Lung (tissue), 12 donors: ENCODE measurements around the gene SSRP1. TPM values are rescaled to one million over a fixed set of nuclear protein-coding genes. Genes with fewer than 3 reads are reported as not detected.

Experiments used
- ATAC-seq: fragments of 200-7000 bp; cut with Tn5 transposase; one replicate; pipeline ENCODE4 v1.9.1; 2020; ENCODE audit warnings: moderate number of reproducible peaks; ENCODE audit not compliant: insufficient read depth, low FRiP score
- DNase-seq, 3 donors: peaks; one replicate each; pipeline ENCODE4 v3.0.0-alpha.2; 2013 to 2017
- H3K27ac ChIP-seq, 2 donors: one replicate each; pipeline ENCODE4 v1.5.1; 2013; ENCODE audit warnings: mild to moderate bottlenecking in 2 of 2, moderate library complexity in 2 of 2, control low read depth in 1 of 2, inconsistent platforms in 1 of 2, low read depth in 1 of 2, low read length in 1 of 2
- H3K27me3 ChIP-seq, 3 donors: one replicate each; pipeline ENCODE4 v1.5.1; 2013; ENCODE audit warnings: low read length in 2 of 3; ENCODE audit not compliant: control insufficient read depth in 3 of 3, insufficient read depth in 3 of 3
- H3K36me3 ChIP-seq, 4 donors: one replicate each; pipeline ENCODE4 v1.5.1; 2013; ENCODE audit warnings: low read length in 4 of 4, mild to moderate bottlenecking in 1 of 4, moderate library complexity in 1 of 4; ENCODE audit not compliant: control insufficient read depth in 4 of 4, insufficient read depth in 4 of 4
- H3K4me1 ChIP-seq, 5 donors: one replicate each; pipeline ENCODE4 v1.5.1; 2013; ENCODE audit warnings: low read length in 5 of 5, mild to moderate bottlenecking in 2 of 5, moderate library complexity in 1 of 5; ENCODE audit not compliant: control insufficient read depth in 5 of 5, insufficient read depth in 5 of 5
- H3K4me3 ChIP-seq: one replicate; pipeline ENCODE4 v1.5.1; 2013; ENCODE audit warnings: mild to moderate bottlenecking, control low read depth, moderate library complexity
- H3K9ac ChIP-seq, 2 donors: one replicate each; pipeline ENCODE4 v1.5.1; 2013; ENCODE audit warnings: low read length in 2 of 2, control low read depth in 1 of 2; ENCODE audit not compliant: insufficient read depth in 1 of 2
- H3K9me3 ChIP-seq, 4 donors: one replicate each; pipeline ENCODE4 v1.5.1; 2013; ENCODE audit warnings: low read length in 3 of 4, mild to moderate bottlenecking in 1 of 4, moderate library complexity in 1 of 4; ENCODE audit not compliant: control insufficient read depth in 4 of 4, insufficient read depth in 3 of 4
- CTCF ChIP-seq: IDR thresholded peaks from 2 replicates; pipeline ENCODE4 v1.5.1; 2012; ENCODE audit warnings: mild to moderate bottlenecking; ENCODE audit errors: control extremely low read depth, extremely low read depth
- WGBS, 2 donors: extraction: QIAGEN DNeasy Blood & Tissue Kit; methylation state at CpG; one replicate each; pipeline ENCODE4 v1.1.7; 2013; 5-methylcytosine and 5-hydroxymethylcytosine counted together
- polyA plus RNA-seq, 2 donors: library from polyadenylated mRNA; stranded (reverse); fragments of 200-250 nt; gene quantifications; one replicate each; pipeline ENCODE4 v1.2.1, GENCODE V29; 2013
- total RNA-seq, 2 donors: library from RNA; depleted of rRNA in 1 of 2; stranded (reverse); fragments of >200 nt in 1 of 2; gene quantifications; one replicate each; pipeline ENCODE4 v1.2.1, GENCODE V29; 2014 to 2021
- donor health status: control.
- donor health status: control.
- donor health status: Bipolar disorder and iron deficiency.
- donor health status: healthy.
- donor health status: DM: yes; HTN: yes; CAD: no.

SSRP1 gene
- total and polyA plus RNA-seq, 4 donors = 37.1 to 76.9 (median 64.6) TPM

DNA sequence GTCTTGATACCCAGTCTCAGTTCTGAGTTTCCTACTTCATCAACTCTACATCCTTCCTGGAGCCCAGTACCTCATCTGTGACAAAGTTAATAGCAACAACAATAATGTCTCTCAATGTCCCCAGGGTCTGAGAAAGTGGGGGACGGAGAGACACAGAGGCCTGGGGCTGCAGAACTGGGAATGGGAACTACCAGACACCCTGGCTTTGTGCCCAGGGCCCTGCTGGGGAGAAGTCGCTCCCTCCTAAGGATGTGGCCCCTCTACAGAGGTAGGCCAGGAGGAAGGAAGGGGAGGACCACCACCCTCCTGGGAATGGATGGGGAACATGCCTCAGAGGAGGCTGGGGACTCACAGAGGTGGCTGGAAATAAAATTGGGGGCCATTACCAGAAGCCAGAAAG lies 39.8 kb upstream of the SSRP1 start:
- DNase-seq (no peak), ATAC-seq (no peak)
- 28 to 66% methylated on average over 2 of the region's 2 CpGs for WGBS, 2 donors
- TF ChIP-seq CTCF = no peak
- H3K27me3 ChIP-seq = peaks cover 0 to 4% (median 0%) of the 10 kb centered on the region in 3 donors
- H3K36me3 ChIP-seq = no peaks in the 10 kb centered on the region
- no peaks in the 10 kb centered on the region for H3K4me1 ChIP-seq
- no peak overlapping the region for H3K27ac ChIP-seq
- H3K9ac ChIP-seq = no peak overlapping the region
- H3K9me3 ChIP-seq = peaks cover 0 to 5% (median 0%) of the 10 kb centered on the region in 4 donors
- no peak overlapping the region for H3K4me3 ChIP-seq

DNA sequence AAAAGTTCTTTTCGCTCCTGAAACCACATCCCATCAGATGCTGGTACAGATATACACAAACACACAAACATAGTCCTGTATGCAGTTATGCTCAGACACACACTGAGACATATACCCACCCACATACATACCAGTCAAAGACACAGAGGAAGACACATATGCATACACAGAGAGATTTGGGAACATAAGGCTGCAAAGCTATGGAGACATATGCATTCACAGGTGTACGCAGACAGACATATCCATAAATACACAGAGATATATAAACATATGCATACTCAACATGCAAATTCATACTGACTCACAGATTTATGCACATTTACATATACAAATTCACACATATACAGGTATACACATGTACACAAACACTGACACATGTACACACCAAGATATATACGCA lies 39.3 kb upstream of the SSRP1 start:
- TF ChIP-seq CTCF = no peak
- WGBS, 2 donors = 92 to 97% methylated on average over 3 of the region's 3 CpGs
- no peak overlapping the region for H3K27ac ChIP-seq
- DNase-seq = no peak
- peaks cover 0 to 4% (median 0%) of the 10 kb centered on the region in 3 donors for H3K27me3 ChIP-seq
- ATAC-seq = no peak
- H3K9ac ChIP-seq = no peak overlapping the region
- peaks cover 0 to 5% (median 0%) of the 10 kb centered on the region in 4 donors for H3K9me3 ChIP-seq
- no peaks in the 10 kb centered on the region for H3K36me3 ChIP-seq
- no peak overlapping the region for H3K4me3 ChIP-seq
- H3K4me1 ChIP-seq = no peaks in the 10 kb centered on the region

DNA sequence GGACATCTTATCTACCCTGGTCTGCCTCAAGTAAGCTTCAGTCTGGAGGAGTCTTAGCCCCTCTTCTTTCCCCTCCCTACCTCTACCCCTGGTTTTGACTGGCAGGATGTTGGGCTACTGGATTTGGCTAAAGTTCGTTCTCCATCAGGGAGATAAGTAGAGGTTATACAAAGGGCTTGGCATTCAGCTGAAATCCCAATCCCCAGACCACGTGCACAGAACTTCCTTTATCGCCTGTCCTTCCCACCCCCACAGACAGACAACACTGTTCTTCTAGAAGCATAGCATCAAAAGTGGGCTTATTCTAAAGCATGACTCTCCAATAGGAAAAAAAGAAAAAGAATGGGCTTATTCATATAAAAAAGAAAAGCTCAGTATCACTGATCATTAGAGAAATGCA lies 37.5 kb upstream of the SSRP1 start:
- WGBS, 2 donors = 53 to 63% methylated on average over 3 of the region's 3 CpGs
- Histone ChIP-seq H3K9me3 (no peaks in the 10 kb centered on the region), H3K9ac (no peak overlapping the region), H3K27me3 (peaks cover 0 to 2% (median 0%) of the 10 kb centered on the region in 3 donors), H3K4me3 (no peak overlapping the region), H3K4me1 (peaks cover 0 to 3% (median 0%) of the 10 kb centered on the region in 5 donors), H3K36me3 (no peaks in the 10 kb centered on the region), H3K27ac (no peak overlapping the region)
- DNase-seq (no peak), ATAC-seq (no peak)
- no peak for TF ChIP-seq CTCF

DNA sequence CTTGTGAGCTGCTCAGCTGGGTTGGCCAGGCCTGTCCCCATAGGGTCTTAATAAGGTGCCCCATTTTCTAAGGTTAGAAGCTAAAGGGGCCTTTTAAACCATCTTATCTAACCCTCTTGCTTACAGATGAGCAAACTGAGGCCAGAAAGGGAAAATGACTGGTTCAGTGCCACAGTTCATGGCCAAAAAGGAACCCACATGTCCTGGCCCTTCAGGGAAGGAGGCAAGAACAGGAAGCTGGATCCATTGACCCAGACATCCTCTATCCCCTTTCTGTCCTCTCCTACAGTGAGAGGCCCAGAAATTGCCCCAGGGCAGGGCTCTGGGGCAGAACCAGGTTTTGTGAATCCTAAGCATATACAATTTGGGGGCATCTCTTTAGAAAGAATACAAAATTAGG lies 35.2 kb upstream of the SSRP1 start:
- no peak overlapping the region for H3K27ac ChIP-seq
- no peaks in the 10 kb centered on the region for H3K36me3 ChIP-seq
- ATAC-seq (no peak), DNase-seq (no peak)
- H3K4me1 ChIP-seq = peaks cover 0 to 6% (median 0%) of the 10 kb centered on the region in 5 donors
- no peak overlapping the region for H3K4me3 ChIP-seq
- H3K27me3 ChIP-seq = peaks cover 0 to 2% (median 0%) of the 10 kb centered on the region in 3 donors
- TF ChIP-seq CTCF = no peak
- no peak overlapping the region for H3K9ac ChIP-seq
- H3K9me3 ChIP-seq = no peaks in the 10 kb centered on the region
